ENCODE data around the gene CDH13.

The CDH13 gene

GRCh38 chr16:83164816-83165215, 538.0 kb downstream of the CDH13 start:
- Histone ChIP-seq H3K4me1 (ENCODE audit: insufficient read depth, low read length) (no peaks in the 10 kb centered on the region), H3K27ac (ENCODE audit: low read length) (no peak overlapping the region), H3K9me3 (ENCODE audit: insufficient read depth, low read length, severe bottlenecking) (no peaks in the 10 kb centered on the region), H3K36me3 (ENCODE audit: insufficient read depth, low read length) (no peaks in the 10 kb centered on the region), H3K9ac (ENCODE audit: low read depth, low read length) (no peak overlapping the region), H4K20me1 (ENCODE audit: insufficient read depth, low read length) (no peaks in the 10 kb centered on the region), H2AFZ (ENCODE audit: low read depth, low read length) (no peak overlapping the region), H3K4me3 (ENCODE audit: low read depth in 1 of 2, low read length in 2 of 2) (no peak overlapping the region), H3K27me3 (ENCODE audit: insufficient read depth, low read length, poor library complexity) (no peaks in the 10 kb centered on the region), H3K79me2 (ENCODE audit: insufficient read depth, low read length) (no peaks in the 10 kb centered on the region), H3K4me2 (ENCODE audit: insufficient read depth, low read length) (no peak overlapping the region)
- DNase-seq, result no peak
- TF ChIP-seq EZH2 (IDR thresholded peaks at IDR 0.05; ENCODE audit: borderline replicate concordance, low read depth, low read length, severe bottlenecking), result no peak
- no peak for TF ChIP-seq CTCF (IDR thresholded peaks at IDR 0.05; ENCODE audit: borderline replicate concordance, extremely low read depth, low read length, poor library complexity, severe bottlenecking)
- ATAC-seq (ENCODE audit: insufficient read depth, low read depth), result no peak

DNA sequence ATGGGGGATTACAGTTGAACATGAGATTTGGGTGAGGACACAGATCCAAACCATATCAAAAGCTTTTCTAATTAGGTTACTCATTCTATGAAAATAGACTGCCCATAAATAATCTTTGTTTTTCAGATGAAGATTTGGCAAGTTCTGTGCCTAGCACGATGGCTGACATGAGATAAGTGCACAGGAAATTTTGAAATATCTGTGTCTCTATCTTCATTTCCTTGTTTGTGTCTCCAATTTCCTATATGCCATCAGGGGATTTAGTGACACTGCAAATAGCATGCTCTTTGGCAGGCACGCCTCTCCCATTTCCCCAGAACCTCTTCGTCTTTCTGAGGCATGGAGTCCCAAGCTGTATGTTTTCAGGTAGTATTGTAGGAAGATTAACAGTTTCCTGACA, 544.6 kb downstream of the CDH13 start:
- DNase-seq (no peak), ATAC-seq (ENCODE audit: insufficient read depth, low read depth) (no peak)
- no peaks in the 10 kb centered on the region for H3K36me3 ChIP-seq (ENCODE audit: insufficient read depth, low read length)

DNA sequence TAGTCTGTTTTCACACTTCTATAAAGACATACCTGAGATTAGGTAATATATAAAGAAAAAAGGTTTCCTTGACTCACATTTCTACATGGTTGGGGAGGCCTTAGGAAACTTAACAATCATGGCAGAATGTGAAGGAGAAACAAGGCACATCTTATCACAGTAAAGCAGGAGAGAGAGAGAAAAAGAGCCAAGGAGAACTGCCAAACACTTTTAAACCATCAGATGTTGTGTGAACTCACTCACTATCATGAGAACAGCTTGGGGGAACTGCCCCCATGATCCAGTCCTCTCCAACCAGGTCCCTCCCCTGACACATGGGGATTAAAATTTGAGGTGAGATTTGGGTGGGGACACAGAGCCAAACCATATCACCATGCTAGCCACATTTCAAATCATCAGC, 547.9 kb downstream of the CDH13 start:
- Histone ChIP-seq H3K27me3 (ENCODE audit: insufficient read depth, low read length, poor library complexity) (peaks cover 3% of the 10 kb centered on the region), H4K20me1 (ENCODE audit: insufficient read depth, low read length) (no peaks in the 10 kb centered on the region), H3K4me2 (ENCODE audit: insufficient read depth, low read length) (no peak overlapping the region), H3K79me2 (ENCODE audit: insufficient read depth, low read length) (no peaks in the 10 kb centered on the region), H2AFZ (ENCODE audit: low read depth, low read length) (no peak overlapping the region), H3K27ac (ENCODE audit: low read length) (no peak overlapping the region), H3K36me3 (ENCODE audit: insufficient read depth, low read length) (no peaks in the 10 kb centered on the region), H3K9ac (ENCODE audit: low read depth, low read length) (no peak overlapping the region), H3K9me3 (ENCODE audit: insufficient read depth, low read length, severe bottlenecking) (no peaks in the 10 kb centered on the region), H3K4me3 (ENCODE audit: low read depth in 1 of 2, low read length in 2 of 2) (no peak overlapping the region), H3K4me1 (ENCODE audit: insufficient read depth, low read length) (no peaks in the 10 kb centered on the region)
- ATAC-seq (ENCODE audit: insufficient read depth, low read depth) (no peak), DNase-seq (no peak)
- TF ChIP-seq EZH2 (IDR thresholded peaks at IDR 0.05; ENCODE audit: borderline replicate concordance, low read depth, low read length, severe bottlenecking) (no peak), CTCF (IDR thresholded peaks at IDR 0.05; ENCODE audit: borderline replicate concordance, extremely low read depth, low read length, poor library complexity, severe bottlenecking) (no peak)

More for the DNA sequence above, 544.6 kb downstream of the CDH13 start:
- Histone ChIP-seq H3K9me3 (ENCODE audit: insufficient read depth, low read length, severe bottlenecking) (no peaks in the 10 kb centered on the region), H3K9ac (ENCODE audit: low read depth, low read length) (no peak overlapping the region), H3K79me2 (ENCODE audit: insufficient read depth, low read length) (no peaks in the 10 kb centered on the region), H3K27me3 (ENCODE audit: insufficient read depth, low read length, poor library complexity) (peaks cover 3% of the 10 kb centered on the region), H3K4me2 (ENCODE audit: insufficient read depth, low read length) (no peak overlapping the region), H3K27ac (ENCODE audit: low read length) (no peak overlapping the region), H2AFZ (ENCODE audit: low read depth, low read length) (no peak overlapping the region), H3K4me3 (ENCODE audit: low read depth in 1 of 2, low read length in 2 of 2) (no peak overlapping the region), H4K20me1 (ENCODE audit: insufficient read depth, low read length) (no peaks in the 10 kb centered on the region), H3K4me1 (ENCODE audit: insufficient read depth, low read length) (no peaks in the 10 kb centered on the region)
- TF ChIP-seq EZH2 (IDR thresholded peaks at IDR 0.05; ENCODE audit: borderline replicate concordance, low read depth, low read length, severe bottlenecking) (no peak), CTCF (IDR thresholded peaks at IDR 0.05; ENCODE audit: borderline replicate concordance, extremely low read depth, low read length, poor library complexity, severe bottlenecking) (no peak)

DNA sequence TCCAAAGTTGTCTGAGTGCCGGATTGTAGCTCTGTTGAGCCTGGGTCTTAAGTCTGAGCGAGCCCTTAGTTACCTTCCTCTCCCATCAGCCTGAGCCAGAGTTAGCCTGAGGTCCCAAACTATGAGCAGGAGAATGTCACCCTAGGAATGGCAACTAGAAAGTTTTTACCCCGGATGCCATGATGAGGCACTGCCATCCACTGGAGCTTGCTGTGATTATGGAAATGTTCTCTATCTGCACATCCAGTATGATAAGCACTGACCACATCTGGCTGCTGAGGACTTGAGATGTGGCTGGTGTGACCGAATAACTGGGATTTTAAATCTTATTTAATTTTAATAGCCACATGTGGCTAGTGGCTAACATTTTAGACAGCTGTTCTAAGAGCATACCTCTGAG, 550.0 kb downstream of the CDH13 start:
- DNase-seq, result no peak
- H3K9me3 ChIP-seq (ENCODE audit: insufficient read depth, low read length, severe bottlenecking), result no peaks in the 10 kb centered on the region
- H3K36me3 ChIP-seq (ENCODE audit: insufficient read depth, low read length), result no peaks in the 10 kb centered on the region
- H3K4me3 ChIP-seq (ENCODE audit: low read depth in 1 of 2, low read length in 2 of 2), result no peak overlapping the region
- no peak overlapping the region for H3K9ac ChIP-seq (ENCODE audit: low read depth, low read length)
- TF ChIP-seq CTCF (IDR thresholded peaks at IDR 0.05; ENCODE audit: borderline replicate concordance, extremely low read depth, low read length, poor library complexity, severe bottlenecking) (no peak), EZH2 (IDR thresholded peaks at IDR 0.05; ENCODE audit: borderline replicate concordance, low read depth, low read length, severe bottlenecking) (no peak)
- no peaks in the 10 kb centered on the region for H3K79me2 ChIP-seq (ENCODE audit: insufficient read depth, low read length)
- no peak overlapping the region for H3K27ac ChIP-seq (ENCODE audit: low read length)
- peaks cover 13% of the 10 kb centered on the region for H3K27me3 ChIP-seq (ENCODE audit: insufficient read depth, low read length, poor library complexity)
- no peaks in the 10 kb centered on the region for H3K4me1 ChIP-seq (ENCODE audit: insufficient read depth, low read length)
- no peaks in the 10 kb centered on the region for H4K20me1 ChIP-seq (ENCODE audit: insufficient read depth, low read length)
- H2AFZ ChIP-seq (ENCODE audit: low read depth, low read length), result no peak overlapping the region
- ATAC-seq (ENCODE audit: insufficient read depth, low read depth), result no peak
- no peak overlapping the region for H3K4me2 ChIP-seq (ENCODE audit: insufficient read depth, low read length)
